ENCODE measurements around the gene FAM131A.
"Not testable (repeated sequence)": the region's sequence is repeated elsewhere in the genome, so short reads cannot be mapped to it uniquely, and the experiment has no call there.

The FAM131A gene

GRCh38 chr3:184339451-184340135 is 2.2 kb downstream of the FAM131A start:
- DNase-seq (ENCODE audit: low spot score) = not testable (repeated sequence)

- no peak for DNase-seq (ENCODE audit: low spot score)
Observed at GRCh38 chr3:184341925-184342324, 4.5 kb downstream of the FAM131A start.

- DNase-seq (ENCODE audit: low spot score) = no peak
Observed at GRCh38 chr3:184343200-184343876, 5.9 kb downstream of the FAM131A start.

- DNase-seq (ENCODE audit: low spot score) = no peak
Observed at GRCh38 chr3:184344579-184345316, 7.3 kb downstream of the FAM131A start.

- no peak for DNase-seq (ENCODE audit: low spot score)
Observed at GRCh38 chr3:184345317-184346144, 8.1 kb downstream of the FAM131A start.

GRCh38 chr3:184346480-184347190 is 9.2 kb downstream of the FAM131A start:
- DNase-seq (ENCODE audit: low spot score) = no peak

- DNase-seq (ENCODE audit: low spot score) = no peak
Observed at GRCh38 chr3:184347321-184348056, 10.1 kb downstream of the FAM131A start.

- no peak for DNase-seq (ENCODE audit: low spot score)
Observed at GRCh38 chr3:184348057-184348382, 10.6 kb downstream of the FAM131A start.

GRCh38 chr3:184349563-184350470 is 12.4 kb downstream of the FAM131A start:
- no peak for DNase-seq (ENCODE audit: low spot score)

- DNase-seq (ENCODE audit: low spot score) = no peak
Observed at GRCh38 chr3:184350618-184351017, 13.2 kb downstream of the FAM131A start.

- no peak for DNase-seq (ENCODE audit: low spot score)
Observed at GRCh38 chr3:184351511-184352148, 14.2 kb downstream of the FAM131A start.

- no peak for DNase-seq (ENCODE audit: low spot score)
Observed at GRCh38 chr3:184352149-184352785, 14.9 kb downstream of the FAM131A start.

- DNase-seq (ENCODE audit: low spot score) = no peak
Observed at GRCh38 chr3:184352897-184353545, 15.6 kb downstream of the FAM131A start.

GRCh38 chr3:184353546-184353941 is 16.1 kb downstream of the FAM131A start:
- DNase-seq (ENCODE audit: low spot score) = no peak

GRCh38 chr3:184354121-184354728 is 16.8 kb downstream of the FAM131A start:
- DNase-seq (ENCODE audit: low spot score) = peak; percentile 60

- no peak for DNase-seq (ENCODE audit: low spot score)
Observed at GRCh38 chr3:184354754-184355153, 17.4 kb downstream of the FAM131A start.

GRCh38 chr3:184355261-184356040 is 18.1 kb downstream of the FAM131A start:
- DNase-seq (ENCODE audit: low spot score) = no peak
